ENCODE measurements around the gene FHL3. TPM values are rescaled to one million over a fixed set of nuclear protein-coding genes. Genes with fewer than 3 reads are reported as not detected.

FHL3 gene
- total and polyA plus RNA-seq, 2 donors: 9.4 to 89.6 TPM

DNA sequence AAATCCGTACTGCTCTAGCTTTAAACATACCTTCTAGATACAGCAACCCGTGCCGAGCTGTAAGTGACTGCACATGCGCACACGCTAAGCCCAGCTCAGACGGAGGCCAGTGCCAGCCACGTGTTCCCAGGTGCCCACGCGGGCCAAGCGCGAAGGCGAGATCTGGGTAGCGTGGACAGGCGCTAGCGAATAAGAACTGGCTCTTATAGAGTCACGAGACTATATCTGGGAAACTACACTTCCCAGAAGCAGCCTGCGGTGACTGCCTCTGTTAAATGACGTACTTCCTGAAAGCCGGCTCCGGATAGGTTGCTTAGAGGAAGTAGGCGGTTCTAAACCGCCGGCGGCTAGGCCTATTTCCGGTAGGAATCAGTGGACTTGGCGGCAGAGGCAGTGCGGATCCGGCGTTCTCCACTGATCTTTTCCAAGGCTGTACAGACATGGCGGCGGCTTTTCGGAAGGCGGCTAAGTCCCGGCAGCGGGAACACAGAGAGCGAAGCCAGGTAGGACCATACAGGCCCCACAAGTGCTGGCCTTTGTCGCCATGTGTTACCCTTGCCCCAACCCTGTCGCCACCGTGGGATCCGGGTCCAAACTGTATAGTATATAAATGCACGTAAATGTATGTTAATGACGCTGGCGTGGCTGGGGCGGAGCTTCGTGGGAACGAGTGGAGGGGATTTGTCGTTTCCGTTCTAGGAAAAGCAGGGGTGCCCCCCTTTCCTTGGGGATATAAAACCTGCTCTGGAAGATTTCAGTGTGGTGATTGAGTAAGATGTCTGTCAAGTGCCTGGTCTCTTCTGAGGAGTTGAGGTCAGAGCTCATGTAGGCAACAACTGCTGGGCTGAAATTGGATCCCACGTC lies 7.3 kb upstream of the FHL3 start, which contains the start of gene UTP11:
UTP11 (plus strand) TSS at position 372 of the 864 bp plus-strand sequence; CDS start at position 441, 69 bp downstream.
- H3K36me3 ChIP-seq (ENCODE audit: insufficient read depth): no peaks in the 10 kb centered on the region
- WGBS: under 1% methylated on average over 49 of the region's 49 CpGs
- peak; percentile 98 for DNase-seq (ENCODE audit: extremely low spot score)
- H3K27ac ChIP-seq (ENCODE audit: low read depth): peak within 1 kb of the TSS; percentile 81
- H3K4me1 ChIP-seq (ENCODE audit: insufficient read depth): no peaks in the 10 kb centered on the region
- H3K4me3 ChIP-seq (ENCODE audit: low read depth, low read length): peak within 1 kb of the TSS; percentile 51

- no peaks in the 10 kb centered on the region for H3K4me1 ChIP-seq (ENCODE audit: insufficient read depth)
Observed at GRCh38 chr1:38009841-38010180, 4.5 kb upstream of the FHL3 start.

GRCh38 chr1:38009088-38009840 lies 4.0 kb upstream of the FHL3 start:
- no peak overlapping the region for H3K4me3 ChIP-seq (ENCODE audit: low read depth, low read length)
- no peaks in the 10 kb centered on the region for H3K4me1 ChIP-seq (ENCODE audit: insufficient read depth)
- no peaks in the 10 kb centered on the region for H3K36me3 ChIP-seq (ENCODE audit: insufficient read depth)
- no peak for DNase-seq (ENCODE audit: extremely low spot score)
- WGBS: 78% methylated on average over 8 of the region's 8 CpGs
- H3K27ac ChIP-seq (ENCODE audit: low read depth): no peak overlapping the region

More at GRCh38 chr1:38009841-38010180, 4.5 kb upstream of the FHL3 start:
- no peak for DNase-seq (ENCODE audit: extremely low spot score)
- Histone ChIP-seq H3K4me3 (ENCODE audit: low read depth, low read length) (no peak overlapping the region), H3K36me3 (ENCODE audit: insufficient read depth) (no peaks in the 10 kb centered on the region), H3K27ac (ENCODE audit: low read depth) (no peak overlapping the region)
- WGBS: 86% methylated on average over 6 of the region's 6 CpGs

DNA sequence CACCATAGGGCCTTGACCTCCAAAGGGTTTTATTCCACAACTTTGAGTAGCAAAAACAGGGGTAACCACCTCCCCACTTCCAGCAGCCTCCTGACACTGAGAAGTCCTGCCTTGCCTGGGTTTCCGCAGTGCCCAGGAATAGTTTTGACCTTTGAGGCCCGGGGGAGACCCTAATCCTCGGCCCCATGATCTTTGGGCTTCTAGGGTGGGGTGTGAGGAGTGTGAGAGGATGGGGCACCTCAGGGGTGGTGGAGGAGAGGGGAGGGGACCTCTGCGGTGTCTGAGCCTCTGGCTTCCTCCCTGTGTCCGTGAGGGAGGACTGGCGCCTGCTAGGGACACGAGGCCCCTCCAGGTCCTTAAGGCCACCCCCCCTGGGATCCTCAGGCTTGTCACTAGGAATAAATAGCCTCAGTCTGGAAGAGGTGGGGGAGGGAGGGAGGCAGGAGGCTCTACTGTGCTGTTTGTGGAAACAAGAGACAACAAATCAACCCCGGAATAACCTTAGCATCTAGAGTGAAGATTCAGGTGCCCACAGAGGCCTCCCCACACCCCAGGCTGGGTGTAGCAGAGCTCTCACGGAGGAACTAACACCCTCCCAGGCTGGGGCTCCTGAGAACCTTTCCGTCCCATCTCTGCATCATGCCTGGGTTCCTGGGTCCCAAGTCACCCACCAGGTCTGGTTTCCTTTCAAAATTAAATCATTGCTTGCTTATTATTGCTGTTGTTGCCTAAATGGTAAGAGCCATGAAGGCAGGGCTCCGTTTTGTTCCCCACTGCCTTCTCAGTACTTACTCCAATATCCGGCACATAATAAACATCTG lies 904 bp upstream of the FHL3 start:
- Histone ChIP-seq H3K4me3 (ENCODE audit: low read depth, low read length) (no peak overlapping the region), H3K36me3 (ENCODE audit: insufficient read depth) (no peaks in the 10 kb centered on the region), H3K27ac (ENCODE audit: low read depth) (peak overlapping the region; percentile 64), H3K4me1 (ENCODE audit: insufficient read depth) (no peaks in the 10 kb centered on the region)
- no peak for DNase-seq (ENCODE audit: extremely low spot score)
- 69% methylated on average over 12 of the region's 12 CpGs for WGBS

DNA sequence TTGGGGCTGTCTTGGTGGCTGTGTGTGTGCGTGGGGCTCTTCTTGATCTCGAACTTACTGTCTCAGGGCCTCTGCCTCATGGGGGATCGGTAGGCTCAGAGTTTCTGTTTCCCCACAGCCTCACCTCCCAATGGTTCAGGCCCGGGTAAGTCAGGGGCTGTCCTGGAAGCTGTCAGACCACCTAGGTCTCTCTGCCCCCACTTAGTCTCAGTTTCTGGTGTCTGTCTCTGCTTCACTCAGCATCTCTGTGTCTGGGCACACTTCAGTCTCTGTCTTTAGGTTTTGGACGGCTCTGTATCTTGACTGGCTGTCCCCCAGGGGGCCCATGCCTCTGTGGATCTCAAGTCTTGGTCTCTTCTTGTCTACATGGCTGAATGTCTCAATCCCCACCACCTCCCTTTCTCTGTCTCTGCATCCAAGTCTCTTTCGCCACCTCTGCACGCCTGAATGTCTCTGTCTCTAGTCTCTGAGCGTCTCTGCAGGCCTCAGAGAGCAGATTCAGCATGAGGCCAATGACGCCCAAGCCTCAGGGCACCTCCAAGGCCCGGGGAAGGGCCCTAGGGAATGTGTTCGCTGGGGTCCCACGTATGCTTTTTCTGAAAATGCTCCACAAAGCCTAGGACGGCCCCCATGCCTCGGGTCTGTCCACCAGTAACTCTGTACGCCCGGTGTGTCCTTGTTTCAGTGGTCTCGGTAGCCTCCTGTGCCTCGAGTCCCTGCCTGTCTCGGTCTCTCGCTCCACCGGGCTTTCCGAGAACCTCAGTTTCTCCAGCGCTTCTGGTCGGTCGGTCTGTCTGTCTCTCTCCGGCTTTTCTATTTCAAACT lies 818 bp downstream of the FHL3 start:
- Histone ChIP-seq H3K27ac (ENCODE audit: low read depth) (peak overlapping the region; percentile 42), H3K36me3 (ENCODE audit: insufficient read depth) (no peaks in the 10 kb centered on the region), H3K4me3 (ENCODE audit: low read depth, low read length) (peak overlapping the region; percentile 88), H3K4me1 (ENCODE audit: insufficient read depth) (no peaks in the 10 kb centered on the region)
- DNase-seq (ENCODE audit: extremely low spot score): no peak
- WGBS: 2% methylated on average over 26 of the region's 26 CpGs

GRCh38 chr1:38003261-38004250 lies 1.8 kb downstream of the FHL3 start:
- WGBS: 42% methylated on average over 8 of the region's 8 CpGs
- Histone ChIP-seq H3K4me3 (ENCODE audit: low read depth, low read length) (peak overlapping the region; percentile 88), H3K4me1 (ENCODE audit: insufficient read depth) (no peaks in the 10 kb centered on the region), H3K27ac (ENCODE audit: low read depth) (no peak overlapping the region), H3K36me3 (ENCODE audit: insufficient read depth) (no peaks in the 10 kb centered on the region)
- no peak for DNase-seq (ENCODE audit: extremely low spot score)

DNA sequence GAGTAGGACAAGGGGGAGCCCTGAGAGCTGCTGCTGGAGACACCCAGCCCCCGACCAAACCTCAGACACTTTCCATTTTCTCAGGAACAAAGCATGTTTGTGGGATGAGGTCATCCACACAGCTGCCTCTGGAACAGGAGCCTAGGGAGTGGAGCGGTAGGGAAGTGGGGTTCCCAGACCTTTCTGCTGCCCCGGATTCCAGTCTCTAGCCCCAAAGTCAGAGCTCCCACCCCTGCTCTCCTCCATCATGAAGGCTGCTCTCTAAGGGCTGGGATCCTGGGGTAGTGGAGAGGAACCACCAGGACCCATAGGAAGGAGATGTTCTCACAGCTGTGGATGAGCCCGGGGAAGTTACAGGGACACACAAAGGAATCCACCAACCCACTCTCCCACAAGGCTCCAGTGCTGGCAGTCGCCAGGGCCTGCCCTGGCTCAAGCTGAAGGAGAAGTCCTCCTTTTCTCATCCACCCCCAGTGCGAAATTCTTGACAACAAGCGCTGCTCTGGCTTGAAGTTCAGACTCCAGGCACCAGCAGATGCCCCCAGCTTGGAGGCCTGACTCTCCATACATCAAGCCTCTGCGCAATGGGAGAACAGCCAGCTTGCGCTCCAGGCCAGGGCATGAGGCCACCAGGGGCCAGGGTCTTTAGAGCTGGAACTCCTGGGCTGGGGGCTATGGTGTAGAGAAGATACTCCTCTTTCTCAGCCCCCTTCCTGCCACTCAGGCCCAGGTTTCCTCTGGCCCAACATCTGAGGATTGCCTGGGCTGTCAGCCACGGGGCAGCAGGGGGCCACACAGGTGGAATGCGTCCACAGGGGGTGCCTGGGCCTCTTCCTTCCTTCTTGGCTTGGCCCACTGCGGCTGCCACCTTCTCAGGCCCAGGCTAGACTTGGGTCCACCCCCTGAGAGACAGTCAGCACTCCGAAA lies 4.5 kb downstream of the FHL3 start:
- Histone ChIP-seq H3K27ac (ENCODE audit: low read depth) (peak overlapping the region; percentile 88), H3K4me1 (ENCODE audit: insufficient read depth) (no peaks in the 10 kb centered on the region), H3K4me3 (ENCODE audit: low read depth, low read length) (no peak overlapping the region), H3K36me3 (ENCODE audit: insufficient read depth) (no peaks in the 10 kb centered on the region)
- 24% methylated on average over 13 of the region's 13 CpGs for WGBS
- DNase-seq (ENCODE audit: extremely low spot score): peak; percentile 36

GRCh38 chr1:38000233-38000528 lies 5.1 kb downstream of the FHL3 start:
- Histone ChIP-seq H3K4me1 (ENCODE audit: insufficient read depth) (no peaks in the 10 kb centered on the region), H3K36me3 (ENCODE audit: insufficient read depth) (no peaks in the 10 kb centered on the region), H3K4me3 (ENCODE audit: low read depth, low read length) (no peak overlapping the region), H3K27ac (ENCODE audit: low read depth) (peak overlapping the region; percentile 88)
- WGBS: 31% methylated on average over 2 of the region's 2 CpGs
- no peak for DNase-seq (ENCODE audit: extremely low spot score)

DNA sequence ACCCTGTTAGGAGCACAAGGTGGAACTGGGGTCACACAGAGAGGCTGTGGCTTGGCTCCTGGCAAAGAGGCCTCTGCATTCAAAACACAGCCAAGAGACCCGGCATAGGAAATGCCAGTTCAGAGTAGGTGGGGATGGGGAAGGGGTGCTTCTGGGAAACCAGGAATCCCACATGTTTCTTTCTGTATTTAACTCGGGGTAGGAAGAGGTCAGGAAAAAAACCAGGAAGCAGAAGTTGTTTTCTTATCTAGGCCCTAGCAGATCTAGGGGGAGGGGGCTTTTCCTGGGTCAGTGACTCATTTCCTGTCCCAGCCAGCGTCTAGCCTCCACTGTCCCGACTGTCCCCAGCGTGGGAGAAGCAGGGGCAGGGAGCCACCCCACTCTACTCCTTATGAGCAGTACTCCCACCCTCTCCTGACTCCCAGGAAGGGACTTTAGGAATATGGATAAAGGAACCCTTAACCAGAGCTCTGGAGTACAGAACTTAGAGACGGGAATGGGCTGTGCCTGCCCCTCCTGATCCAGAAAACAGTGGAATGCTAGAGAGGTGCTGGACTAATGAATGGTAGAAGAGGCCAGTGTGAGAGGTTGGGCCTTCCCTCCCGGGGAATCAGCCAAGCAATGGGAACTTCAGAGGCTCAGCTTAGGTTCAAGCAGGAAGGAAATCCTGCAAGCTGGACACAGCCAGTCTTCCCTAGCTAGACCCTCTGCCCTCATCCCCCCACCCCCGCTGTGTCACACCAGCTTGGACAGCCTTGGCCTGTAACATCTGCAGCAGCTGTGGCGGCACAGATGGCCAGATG lies 5.7 kb downstream of the FHL3 start:
- peak; percentile 35 for DNase-seq (ENCODE audit: extremely low spot score)
- 9% methylated on average over 9 of the region's 9 CpGs for WGBS
- Histone ChIP-seq H3K4me1 (ENCODE audit: insufficient read depth) (no peaks in the 10 kb centered on the region), H3K36me3 (ENCODE audit: insufficient read depth) (no peaks in the 10 kb centered on the region), H3K27ac (ENCODE audit: low read depth) (peak overlapping the region; percentile 88), H3K4me3 (ENCODE audit: low read depth, low read length) (no peak overlapping the region)

DNA sequence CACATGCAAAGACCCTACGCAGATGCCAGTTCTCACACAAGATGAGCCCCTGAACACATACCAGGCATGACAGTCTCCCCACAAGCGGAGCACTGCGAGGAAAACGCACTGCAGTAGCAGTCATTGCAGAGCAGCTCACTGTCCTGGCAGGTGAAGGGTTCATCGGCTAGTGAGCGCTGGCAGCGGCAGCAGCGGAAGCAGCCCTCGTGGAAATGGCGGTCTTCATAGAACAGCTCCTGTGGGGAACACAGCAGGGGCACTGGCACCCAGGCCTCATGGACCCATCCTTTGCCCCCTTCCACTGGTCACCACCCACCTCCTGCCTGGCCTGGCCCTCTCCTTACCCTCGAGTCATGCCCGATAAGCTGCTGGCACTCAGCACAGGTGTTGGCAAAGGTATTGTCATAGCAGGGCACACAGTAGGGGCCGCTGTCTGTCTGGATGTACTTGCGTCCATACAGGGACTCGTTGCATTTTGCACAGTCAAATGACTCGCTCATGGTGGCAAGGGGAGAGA lies 6.3 kb downstream of the FHL3 start:
- H3K4me3 ChIP-seq (ENCODE audit: low read depth, low read length): no peak overlapping the region
- no peak for DNase-seq (ENCODE audit: extremely low spot score)
- H3K27ac ChIP-seq (ENCODE audit: low read depth): peak overlapping the region; percentile 88
- H3K36me3 ChIP-seq (ENCODE audit: insufficient read depth): no peaks in the 10 kb centered on the region
- 65% methylated on average over 16 of the region's 16 CpGs for WGBS
- H3K4me1 ChIP-seq (ENCODE audit: insufficient read depth): no peaks in the 10 kb centered on the region

Data from urinary bladder (tissue), 4 donors.